Upper lobe of left lung (tissue), 4 donors: ENCODE data around the gene ACTA2.

Experiments
- CTCF ChIP-seq, 6 experiments: fragments of 450-650 bp in 4 of 6; fragments of 200-600 bp in 2 of 6; sonication (generic) in 2 of 6; IDR thresholded peaks; one replicate each; pipeline ENCODE4 v1.5.1; 2016 to 2019; ENCODE audit warnings: antibody characterized with exemption in 6 of 6
- POLR2A ChIP-seq, 4 donors: fragments of 450-650 bp; IDR thresholded peaks; one replicate each; pipeline ENCODE4 v1.5.1; 2016 to 2017; ENCODE audit warnings: antibody characterized with exemption in 4 of 4, mild to moderate bottlenecking in 2 of 4
- POLR2AphosphoS5 ChIP-seq, 2 donors: sonication (generic); formaldehyde crosslinking; IDR thresholded peaks; one replicate each; pipeline ENCODE4 v1.5.1; 2017; ENCODE audit warnings: antibody characterized with exemption in 2 of 2

DNA sequence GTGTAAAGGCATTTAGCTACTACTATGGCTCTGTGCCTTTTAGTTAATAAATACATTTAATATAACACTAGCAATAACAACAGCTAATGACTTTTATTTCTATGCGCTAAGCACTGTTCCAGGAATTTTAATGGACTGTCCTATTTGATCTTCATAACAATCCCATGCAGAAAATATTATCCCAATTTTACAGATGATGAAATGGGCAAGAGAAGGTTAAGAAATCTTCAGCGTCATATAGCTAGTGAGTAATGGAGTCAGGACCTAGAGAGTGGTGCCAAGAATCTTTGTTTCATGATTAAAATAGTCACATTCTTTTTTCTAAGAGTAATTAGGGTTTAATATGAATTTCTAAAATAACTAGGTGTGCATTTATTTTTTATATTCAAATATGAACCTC, 32.4 kb downstream of the ACTA2 start:
- no peak for TF ChIP-seq POLR2AphosphoS5 (IDR thresholded peaks at IDR 0.05)
- TF ChIP-seq CTCF (IDR thresholded peaks at IDR 0.05) = no peak
- TF ChIP-seq POLR2A (IDR thresholded peaks at IDR 0.05) = no peak
